ENCODE results near the gene IL22RA2. TPM values are rescaled to one million over a fixed set of nuclear protein-coding genes. Genes with fewer than 3 reads are reported as not detected.

Gene IL22RA2
- total RNA-seq = not detected in 2 replicates

GRCh38 chr6:137173501-137173900 is at the start of gene IL22RA2:
Gene IL22RA2, minus strand, starts transcription at chr6:137173644. Its CDS starts 11,895 bp downstream, at chr6:137161749.

GRCh38 chr6:137218917-137219663 is 45.6 kb upstream of the IL22RA2 start, which contains the start of gene IFNGR1:
Gene IFNGR1, minus strand, starts transcription at chr6:137219385. Its CDS starts 58 bp downstream, at chr6:137219327.

Other genes starting within 250 kb of the IL22RA2 start
- gene IL20RA, start 128.7 kb downstream of the IL22RA2 start, total RNA-seq = 0.49 TPM in 2 replicates
- 57.2 and 70.3 TPM in 2 replicates for gene IFNGR1, start 45.7 kb upstream of the IL22RA2 start, total RNA-seq

Measured in hair follicle dermal papilla cell (primary cell).